Left lung (tissue), 10 donors: ENCODE data around the gene ARMH3. TPM values are rescaled to one million over a fixed set of nuclear protein-coding genes. Genes with fewer than 3 reads are reported as not detected.
"Not testable (repeated sequence)": the region's sequence is repeated elsewhere in the genome, so short reads cannot be mapped to it uniquely, and the experiment has no call there.

Experiments used
- ATAC-seq: fragments of 200-7000 bp; cut with Tn5 transposase; one replicate; pipeline ENCODE4 v1.9.1; 2020; ENCODE audit warnings: moderate library complexity
- DNase-seq, 4 donors: peaks; one replicate each; pipeline ENCODE4 v3.0.0-alpha.2; 2013 to 2020
- H3K27ac ChIP-seq, 2 donors: fragments of 200-600 bp; sonication (generic) in 1 of 2; one replicate each; pipeline versions ENCODE4 v1.5.0 to v1.8.0; 2020 to 2021
- H3K27me3 ChIP-seq, 2 donors: fragments of 200-600 bp; sonication (generic) in 1 of 2; one replicate each; pipeline versions ENCODE4 v1.5.0 to v1.8.0; 2020 to 2021
- H3K36me3 ChIP-seq, 2 donors: fragments of 200-600 bp; sonication (generic) in 1 of 2; one replicate each; pipeline versions ENCODE4 v1.5.0 to v1.8.0; 2020 to 2021
- H3K4me1 ChIP-seq, 2 donors: fragments of 200-600 bp; one replicate each; pipeline ENCODE4 v1.8.0; 2021
- H3K4me3 ChIP-seq, 2 donors: fragments of 200-600 bp; sonication (generic) in 1 of 2; one replicate each; pipeline versions ENCODE4 v1.5.0 to v1.8.0; 2020 to 2021; ENCODE audit warnings: mild to moderate bottlenecking in 1 of 2
- H3K9me3 ChIP-seq, 2 donors: fragments of 200-600 bp; sonication (generic) in 1 of 2; one replicate each; pipeline versions ENCODE4 v1.5.0 to v1.8.0; 2020 to 2021
- intact Hi-C, 2 donors: fragments of 100-400 bp; cut with DNase I; formaldehyde crosslinking; loops; one replicate each; pipeline versions ENCODE4 v1.11.2 to v1.14.2; 2022
- polyA plus RNA-seq, 6 donors: library from polyadenylated mRNA; unstranded; fragments of 120-200 nt; gene quantifications; one replicate each; pipeline ENCODE4 v1.2.1, GENCODE V29; 2013; ENCODE audit not compliant: insufficient read length in 6 of 6
- total RNA-seq, 2 donors: library from RNA; stranded (reverse); fragmentation: NEBNext Ultra II Directional; extraction: Animal tissue kit (Norgen Biotek cat#: 25700); gene quantifications; one replicate each; pipeline ENCODE4 v1.2.1, GENCODE V29; 2021
- TF ChIP-seq, protein P1 (sequence below), 2 donors: fragments of 200-600 bp; sonication (generic) in 1 of 2; IDR thresholded peaks; one replicate each; pipeline versions ENCODE4 v1.5.0 to v1.8.0; 2021; ENCODE audit warnings: antibody characterized with exemption in 2 of 2
- donor health status: DM: no; HTN: yes; CAD: no.
- donor health status: DM: no; HTN: no; CAD: no.

ARMH3 gene
- total and polyA plus RNA-seq, 8 donors = 19.4 to 26.2 (median 23.4) TPM

DNA sequence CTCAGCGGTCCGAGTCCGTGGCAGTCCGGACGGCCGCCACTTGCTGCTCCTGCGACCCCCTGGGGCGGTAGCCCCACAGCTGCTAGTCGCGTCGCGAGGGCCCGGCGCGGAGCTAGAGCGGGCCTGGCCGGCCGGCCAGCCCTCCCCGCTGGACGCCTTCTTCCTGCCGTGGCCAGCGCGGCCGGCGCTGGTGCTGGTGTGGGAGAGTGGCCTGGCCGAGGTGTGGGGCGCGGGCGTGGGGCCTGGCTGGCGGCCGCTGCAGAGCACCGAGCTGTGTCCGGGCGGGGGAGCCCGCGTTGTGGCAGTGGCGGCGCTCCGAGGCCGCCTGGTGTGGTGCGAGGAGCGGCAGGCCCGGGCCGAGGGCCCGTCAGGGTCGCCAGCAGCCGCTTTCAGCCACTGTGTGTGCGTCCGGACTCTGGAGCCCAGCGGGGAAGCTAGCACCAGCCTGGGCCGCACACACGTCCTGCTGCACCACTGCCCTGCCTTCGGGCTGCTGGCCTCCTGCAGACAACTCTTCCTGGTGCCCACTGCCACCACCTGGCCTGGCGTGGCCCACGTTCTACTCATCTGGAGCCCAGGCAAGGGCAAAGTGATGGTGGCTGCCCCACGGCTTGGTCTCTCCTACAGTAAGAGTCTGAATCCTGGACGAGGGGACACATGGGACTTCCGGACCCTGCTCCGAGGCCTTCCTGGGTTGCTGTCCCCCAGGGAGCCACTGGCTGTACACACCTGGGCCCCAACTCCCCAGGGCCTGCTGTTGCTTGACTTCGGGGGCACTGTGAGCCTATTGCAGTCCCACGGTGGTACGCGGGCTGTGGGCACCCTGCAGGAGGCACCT, 9.8 kb upstream of the ARMH3 start:
- Histone ChIP-seq H3K4me3 (peak overlapping the region; percentile 84 to 99), H3K36me3 (peaks cover 0 to 21% of the 10 kb centered on the region in 2 donors), H3K27me3 (no peaks in the 10 kb centered on the region), H3K4me1 (peaks cover 20 to 47% of the 10 kb centered on the region in 2 donors), H3K9me3 (no peaks in the 10 kb centered on the region), H3K27ac (peak overlapping the region; percentile 88 to 94)
- intact Hi-C loops = no loop called here
- peak in 3 of 4 donors; percentile 15 to 89 (median 38) for DNase-seq
- ATAC-seq = peak; percentile 58
- TF ChIP-seq, protein P1, sequence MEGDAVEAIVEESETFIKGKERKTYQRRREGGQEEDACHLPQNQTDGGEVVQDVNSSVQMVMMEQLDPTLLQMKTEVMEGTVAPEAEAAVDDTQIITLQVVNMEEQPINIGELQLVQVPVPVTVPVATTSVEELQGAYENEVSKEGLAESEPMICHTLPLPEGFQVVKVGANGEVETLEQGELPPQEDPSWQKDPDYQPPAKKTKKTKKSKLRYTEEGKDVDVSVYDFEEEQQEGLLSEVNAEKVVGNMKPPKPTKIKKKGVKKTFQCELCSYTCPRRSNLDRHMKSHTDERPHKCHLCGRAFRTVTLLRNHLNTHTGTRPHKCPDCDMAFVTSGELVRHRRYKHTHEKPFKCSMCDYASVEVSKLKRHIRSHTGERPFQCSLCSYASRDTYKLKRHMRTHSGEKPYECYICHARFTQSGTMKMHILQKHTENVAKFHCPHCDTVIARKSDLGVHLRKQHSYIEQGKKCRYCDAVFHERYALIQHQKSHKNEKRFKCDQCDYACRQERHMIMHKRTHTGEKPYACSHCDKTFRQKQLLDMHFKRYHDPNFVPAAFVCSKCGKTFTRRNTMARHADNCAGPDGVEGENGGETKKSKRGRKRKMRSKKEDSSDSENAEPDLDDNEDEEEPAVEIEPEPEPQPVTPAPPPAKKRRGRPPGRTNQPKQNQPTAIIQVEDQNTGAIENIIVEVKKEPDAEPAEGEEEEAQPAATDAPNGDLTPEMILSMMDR (IDR thresholded peaks at IDR 0.05) = no peak

DNA sequence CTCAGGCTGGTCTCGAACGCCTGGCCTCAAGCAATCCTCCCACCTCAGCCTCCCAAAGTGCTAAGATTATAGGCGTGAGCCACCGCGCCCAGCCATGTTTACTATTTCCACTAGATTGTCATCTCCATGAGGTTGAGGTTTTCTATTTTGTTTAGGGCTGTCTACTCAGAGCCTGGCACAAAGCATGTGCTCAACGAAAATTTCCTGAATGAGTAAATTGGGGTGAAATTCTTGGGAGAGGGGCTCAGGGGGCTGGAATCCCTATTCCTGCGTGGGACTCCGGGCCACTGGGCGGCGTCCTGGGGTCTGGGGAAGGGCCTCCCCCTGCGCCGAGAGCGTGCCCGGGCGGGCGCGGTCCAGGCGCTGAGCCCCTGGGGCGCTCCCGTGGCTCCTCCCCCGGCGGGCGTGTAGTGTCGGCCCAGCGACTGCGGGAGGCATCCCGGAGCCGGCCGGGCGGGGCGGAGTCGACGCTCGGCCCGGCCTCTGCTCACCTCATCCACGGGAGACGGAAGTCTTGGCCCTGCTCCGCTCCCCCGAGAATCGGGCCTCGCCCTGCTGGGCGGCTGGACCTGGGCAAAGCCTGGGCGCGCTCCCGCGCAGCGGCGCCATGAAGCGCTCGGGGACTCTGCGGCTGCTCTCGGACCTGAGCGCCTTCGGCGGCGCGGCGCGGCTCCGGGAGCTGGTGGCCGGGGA, 9.0 kb upstream of the ARMH3 start, which contains the start of gene HPS6:
TSS of gene HPS6 (plus strand) at position 482 of the 693 bp plus-strand sequence. CDS start at position 608, 126 bp downstream.
- Histone ChIP-seq H3K4me1 (peaks cover 20 to 47% of the 10 kb centered on the region in 2 donors), H3K36me3 (peaks cover 0 to 21% of the 10 kb centered on the region in 2 donors), H3K9me3 (no peaks in the 10 kb centered on the region), H3K4me3 (peak within 1 kb of the TSS; percentile 84 to 99), H3K27ac (peak within 1 kb of the TSS; percentile 88 to 94), H3K27me3 (no peaks in the 10 kb centered on the region)
- intact Hi-C loops = no loop called here
- ATAC-seq (peak; percentile 99), DNase-seq (peak; percentile 84 to 99 (median 93))
- TF ChIP-seq, protein P1 (IDR thresholded peaks at IDR 0.05) = peak in 1 of 2 donors; percentile 38

DNA sequence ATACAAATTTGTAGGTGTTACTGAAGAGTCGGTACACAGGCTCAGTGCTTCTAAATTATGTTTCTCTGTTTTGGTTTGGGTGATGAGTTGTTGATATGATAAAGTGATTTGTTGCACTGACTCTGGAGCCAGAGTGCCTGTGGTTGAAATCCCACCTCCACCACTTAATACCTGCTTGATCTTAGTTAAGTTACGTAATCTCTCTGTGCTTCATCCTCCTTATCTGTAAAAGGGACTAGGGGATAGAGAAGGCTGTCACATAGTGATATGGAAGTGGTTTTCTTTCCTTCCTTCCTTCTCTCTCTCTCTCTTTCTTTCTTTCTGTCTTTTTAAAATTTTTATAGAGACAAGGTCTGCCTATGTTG, 8.5 kb upstream of the ARMH3 start:
- peaks cover 0 to 21% of the 10 kb centered on the region in 2 donors for H3K36me3 ChIP-seq
- peak overlapping the region; percentile 84 to 99 for H3K4me3 ChIP-seq
- peaks cover 20 to 46% of the 10 kb centered on the region in 2 donors for H3K4me1 ChIP-seq
- ATAC-seq (no peak), DNase-seq (no peak)
- H3K27me3 ChIP-seq = no peaks in the 10 kb centered on the region
- intact Hi-C loops = no loop called here
- TF ChIP-seq, protein P1 (IDR thresholded peaks at IDR 0.05) = no peak
- H3K9me3 ChIP-seq = no peaks in the 10 kb centered on the region
- H3K27ac ChIP-seq = peak overlapping the region; percentile 88 to 94

DNA sequence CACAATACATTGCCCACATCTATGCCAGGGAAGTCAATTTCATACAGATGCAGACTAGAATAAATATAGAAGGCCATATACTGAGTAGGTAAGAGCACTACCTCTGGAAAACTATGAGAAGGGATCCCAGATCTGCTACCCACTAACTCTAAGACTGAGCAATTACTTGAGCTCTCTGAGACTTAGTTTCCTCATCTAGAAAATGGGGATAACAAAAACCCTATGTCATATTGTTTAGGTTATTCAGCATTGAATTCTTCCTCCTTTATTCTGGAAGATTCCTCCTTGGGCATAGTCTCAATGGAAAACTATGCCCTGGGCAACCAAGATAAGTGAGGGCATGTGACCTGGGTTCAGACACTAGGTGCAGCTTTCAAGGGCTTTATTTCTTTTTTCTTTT, 4.0 kb upstream of the ARMH3 start:
- DNase-seq (no peak), ATAC-seq (no peak)
- no peaks in the 10 kb centered on the region for H3K27me3 ChIP-seq
- TF ChIP-seq, protein P1 (IDR thresholded peaks at IDR 0.05) = no peak
- intact Hi-C loops = no loop called here
- H3K27ac ChIP-seq = no peak overlapping the region
- peaks cover 0 to 18% of the 10 kb centered on the region in 2 donors for H3K4me1 ChIP-seq
- H3K36me3 ChIP-seq = no peaks in the 10 kb centered on the region
- no peaks in the 10 kb centered on the region for H3K9me3 ChIP-seq
- no peak overlapping the region for H3K4me3 ChIP-seq

DNA sequence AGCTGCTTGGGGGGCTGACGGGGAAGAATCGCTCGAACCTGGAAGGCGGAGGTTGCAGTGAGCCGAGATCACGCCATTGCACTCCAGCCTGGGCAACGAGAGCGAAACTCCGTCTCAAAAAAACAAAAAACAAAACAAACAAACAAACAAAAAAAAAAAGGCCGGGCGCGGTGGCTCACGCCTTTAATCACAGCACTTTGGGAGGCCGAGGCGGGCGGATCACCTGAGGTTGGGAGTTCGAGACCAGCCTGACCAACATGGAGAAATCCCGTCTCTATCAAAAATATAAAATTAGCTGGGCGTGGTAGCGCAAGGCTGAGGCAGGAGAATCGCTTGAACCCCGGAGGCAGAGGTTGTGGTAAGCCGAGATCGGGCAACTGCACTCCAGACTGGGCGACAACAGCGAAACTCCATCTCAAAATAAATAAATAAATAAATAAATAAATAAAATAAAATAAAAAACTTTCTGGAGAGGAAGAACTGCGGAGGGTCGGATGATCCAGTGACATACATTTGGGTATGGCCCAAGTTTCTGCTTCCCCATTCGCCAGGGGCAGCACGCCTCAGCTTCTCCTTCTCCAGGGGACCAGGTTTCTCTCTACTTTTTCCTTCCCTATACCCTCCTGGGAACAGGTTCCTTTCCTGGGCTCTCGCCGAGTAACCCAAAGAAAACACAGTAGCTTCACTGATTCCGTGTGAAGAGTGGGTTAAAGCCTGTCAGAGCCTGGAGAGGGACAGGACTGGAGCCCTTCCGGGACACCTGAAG, 909 bp downstream of the ARMH3 start:
- ATAC-seq (peak; percentile 21), DNase-seq (peak in 2 of 4 donors; percentile 47)
- H3K36me3 ChIP-seq, intact Hi-C loops, H3K9me3 ChIP-seq, H3K27me3 ChIP-seq: not testable (repeated sequence)
- Histone ChIP-seq H3K4me1 (peaks cover 6 to 46% of the 10 kb centered on the region in 2 donors), H3K4me3 (peak overlapping the region; percentile 65 to 90), H3K27ac (peak overlapping the region; percentile 96 to 97)
